ENCODE measurements around the gene NEK10. TPM values are rescaled to one million over a fixed set of nuclear protein-coding genes. Genes with fewer than 3 reads are reported as not detected.

NEK10 gene
- polyA plus RNA-seq, 1 experiment = 2.5 TPM

GRCh38 chr3:27326629-27327545 is 42.3 kb downstream of the NEK10 start:
- DNase-seq (ENCODE audit: low read depth) = peak; percentile 85
- Histone ChIP-seq H3K27me3 (ENCODE audit: control insufficient read depth, insufficient read depth, low read length) (no peaks in the 10 kb centered on the region), H3K4me3 (ENCODE audit: low read depth, low read length) (no peak overlapping the region), H3K36me3 (ENCODE audit: control insufficient read depth, insufficient read depth, low read length) (no peaks in the 10 kb centered on the region)
- no peak for TF ChIP-seq CTCF (IDR thresholded peaks at IDR 0.05; ENCODE audit: insufficient read depth, low read depth, low read length)
- POLR2A ChIA-PET = interaction anchor here (0.5 to 1.0 kb wide), 2 partner anchors 42 to 354 kb away, joined by 3 to 11 read pairs; partner anchors contain the start of gene NEK10
- CTCF ChIA-PET = interaction anchor here (1.1 to 2.0 kb wide), 4 partner anchors 11 to 376 kb away, joined by 3 to 6 read pairs (median 5); no protein-coding TSS in a partner anchor

- H3K36me3 ChIP-seq (ENCODE audit: control insufficient read depth, insufficient read depth, low read length) = no peaks in the 10 kb centered on the region
- POLR2A ChIA-PET = interaction anchor here (1.0 kb wide), 1 partner anchor 43 kb away, joined by 3 read pairs; the partner anchor contains the start of gene NEK10
- CTCF ChIA-PET = interaction anchor here (1.1 to 2.0 kb wide), 6 partner anchors 10 to 387 kb away, joined by 3 to 6 read pairs (median 4); no protein-coding TSS in a partner anchor
- TF ChIP-seq CTCF (IDR thresholded peaks at IDR 0.05; ENCODE audit: insufficient read depth, low read depth, low read length) = no peak
- no peaks in the 10 kb centered on the region for H3K27me3 ChIP-seq (ENCODE audit: control insufficient read depth, insufficient read depth, low read length)
- H3K4me3 ChIP-seq (ENCODE audit: low read depth, low read length) = no peak overlapping the region
- DNase-seq (ENCODE audit: low read depth) = peak; percentile 23
These were observed 43.0 kb downstream of the NEK10 start for GRCh38 chr3:27326202-27326601.

GRCh38 chr3:27325419-27325818 is 43.8 kb downstream of the NEK10 start:
- Histone ChIP-seq H3K4me3 (ENCODE audit: low read depth, low read length) (no peak overlapping the region), H3K27me3 (ENCODE audit: control insufficient read depth, insufficient read depth, low read length) (no peaks in the 10 kb centered on the region), H3K36me3 (ENCODE audit: control insufficient read depth, insufficient read depth, low read length) (no peaks in the 10 kb centered on the region)
- no peak for DNase-seq (ENCODE audit: low read depth)
- ChIA-PET POLR2A (no interaction called here), CTCF (interaction anchor here (0.6 to 2.0 kb wide), 6 partner anchors 9 to 1001 kb away, joined by 3 to 6 read pairs (median 3); no protein-coding TSS in a partner anchor)
- TF ChIP-seq CTCF (IDR thresholded peaks at IDR 0.05; ENCODE audit: insufficient read depth, low read depth, low read length) = peak; percentile 38

- TF ChIP-seq CTCF (IDR thresholded peaks at IDR 0.05; ENCODE audit: insufficient read depth, low read depth, low read length) = no peak
- ChIA-PET POLR2A (no interaction called here), CTCF (interaction anchor here (0.7 to 2.4 kb wide), 4 partner anchors 8 to 388 kb away, joined by 3 to 6 read pairs (median 4); no protein-coding TSS in a partner anchor)
- no peaks in the 10 kb centered on the region for H3K36me3 ChIP-seq (ENCODE audit: control insufficient read depth, insufficient read depth, low read length)
- no peak overlapping the region for H3K4me3 ChIP-seq (ENCODE audit: low read depth, low read length)
- H3K27me3 ChIP-seq (ENCODE audit: control insufficient read depth, insufficient read depth, low read length) = no peaks in the 10 kb centered on the region
- DNase-seq (ENCODE audit: low read depth) = no peak
These were observed 44.5 kb downstream of the NEK10 start for GRCh38 chr3:27324686-27325085.

- ChIA-PET CTCF (interaction anchor here (0.5 to 2.4 kb wide), 2 partner anchors 12 to 111 kb away, joined by 4 to 6 read pairs; no protein-coding TSS in a partner anchor), POLR2A (no interaction called here)
- DNase-seq (ENCODE audit: low read depth) = no peak
- Histone ChIP-seq H3K27me3 (ENCODE audit: control insufficient read depth, insufficient read depth, low read length) (no peaks in the 10 kb centered on the region), H3K36me3 (ENCODE audit: control insufficient read depth, insufficient read depth, low read length) (no peaks in the 10 kb centered on the region), H3K4me3 (ENCODE audit: low read depth, low read length) (no peak overlapping the region)
- no peak for TF ChIP-seq CTCF (IDR thresholded peaks at IDR 0.05; ENCODE audit: insufficient read depth, low read depth, low read length)
These were observed 46.1 kb downstream of the NEK10 start for GRCh38 chr3:27323087-27323570.
